Measurements from ENCODE around the gene ARL6IP6.
"Not testable (repeated sequence)": the region's sequence is repeated elsewhere in the genome, so short reads cannot be mapped to it uniquely, and the experiment has no call there.

ARL6IP6 gene

DNA sequence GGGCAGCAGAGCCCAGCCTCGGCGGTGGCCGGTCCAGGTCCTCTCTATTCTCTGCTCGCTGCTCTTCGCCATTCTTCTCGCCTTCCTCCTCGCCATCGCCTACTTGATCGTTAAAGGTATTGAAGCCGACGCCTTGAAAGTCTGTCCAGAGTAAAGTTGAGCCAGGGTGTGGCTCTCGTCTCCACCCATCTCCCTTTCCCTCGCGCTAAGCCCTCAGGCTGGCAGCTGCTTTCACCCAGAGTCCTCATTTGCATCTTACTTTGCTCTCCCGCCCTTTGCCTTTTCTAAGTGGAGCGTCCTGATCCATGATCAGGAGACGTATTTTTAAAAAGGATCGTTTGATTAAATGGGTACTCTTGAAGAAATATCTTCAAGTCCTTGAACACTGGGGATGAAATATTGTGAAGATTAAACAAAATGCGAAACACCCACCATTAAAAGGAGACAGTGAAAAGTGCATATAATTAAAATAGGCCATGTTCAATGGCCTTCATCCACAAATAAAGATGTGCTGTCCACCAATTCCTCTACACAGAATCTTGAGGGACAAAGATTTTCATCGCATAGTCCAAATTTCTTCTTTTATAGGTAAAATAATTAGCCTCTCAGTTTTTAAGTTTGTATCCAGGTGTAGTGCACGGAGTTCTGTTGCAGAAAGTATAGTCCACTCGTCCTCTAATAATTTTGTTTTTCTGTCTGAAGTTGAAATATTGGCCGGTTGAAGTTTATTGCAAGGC, 657 bp downstream of the ARL6IP6 start:
- Histone ChIP-seq H3K27ac (ENCODE audit: insufficient read depth, low read length, poor library complexity, severe bottlenecking) (peak overlapping the region; percentile 97), H3K4me1 (ENCODE audit: control insufficient read depth, insufficient read depth, low read length, poor library complexity, severe bottlenecking) (peaks cover 13% of the 10 kb centered on the region), H3K27me3 (replicated peaks; ENCODE audit: control insufficient read depth, insufficient read depth, low read length, poor library complexity, severe bottlenecking) (no peaks in the 10 kb centered on the region), H3K9me3 (ENCODE audit: control insufficient read depth, low read length) (no peaks in the 10 kb centered on the region), H3K36me3 (ENCODE audit: control insufficient read depth, insufficient read depth, low read length) (peaks cover 12% of the 10 kb centered on the region), H3K4me3 (ENCODE audit: insufficient read depth, low read depth, low read length, poor library complexity, severe bottlenecking) (peak overlapping the region; percentile 100)
- no peak for DNase-seq

DNA sequence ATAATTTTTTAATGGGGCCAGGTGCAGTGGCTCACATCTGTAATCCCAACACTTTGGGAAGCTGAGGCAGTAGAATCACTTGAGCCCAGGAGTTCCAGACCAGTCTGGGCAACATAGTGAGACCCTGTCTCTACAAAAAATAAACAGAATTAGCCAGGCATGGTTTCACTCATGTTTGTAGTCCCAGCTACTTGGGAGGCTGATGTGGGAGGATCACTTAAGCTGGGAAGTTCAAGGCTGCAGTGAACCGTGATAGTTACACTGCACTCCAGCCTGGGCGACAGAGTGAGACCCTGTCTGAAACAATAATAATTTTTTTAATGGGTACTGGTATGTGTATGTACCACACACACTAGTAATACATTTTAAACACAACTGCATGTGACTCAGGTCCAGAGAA, 2.4 kb downstream of the ARL6IP6 start:
- Histone ChIP-seq H3K27me3 (replicated peaks; ENCODE audit: control insufficient read depth, insufficient read depth, low read length, poor library complexity, severe bottlenecking) (no peaks in the 10 kb centered on the region), H3K9me3 (ENCODE audit: control insufficient read depth, low read length) (no peaks in the 10 kb centered on the region), H3K4me1 (ENCODE audit: control insufficient read depth, insufficient read depth, low read length, poor library complexity, severe bottlenecking) (peaks cover 8% of the 10 kb centered on the region), H3K27ac (ENCODE audit: insufficient read depth, low read length, poor library complexity, severe bottlenecking) (no peak overlapping the region), H3K36me3 (ENCODE audit: control insufficient read depth, insufficient read depth, low read length) (no peaks in the 10 kb centered on the region), H3K4me3 (ENCODE audit: insufficient read depth, low read depth, low read length, poor library complexity, severe bottlenecking) (no peak overlapping the region)
- no peak for DNase-seq

GRCh38 chr2:152722639-152723038, 4.2 kb downstream of the ARL6IP6 start:
- not testable (repeated sequence) for H3K27me3 ChIP-seq (replicated peaks; ENCODE audit: control insufficient read depth, insufficient read depth, low read length, poor library complexity, severe bottlenecking); H3K9me3 ChIP-seq (ENCODE audit: control insufficient read depth, low read length); H3K4me1 ChIP-seq (ENCODE audit: control insufficient read depth, insufficient read depth, low read length, poor library complexity, severe bottlenecking); DNase-seq; H3K36me3 ChIP-seq (ENCODE audit: control insufficient read depth, insufficient read depth, low read length); H3K27ac ChIP-seq (ENCODE audit: insufficient read depth, low read length, poor library complexity, severe bottlenecking); H3K4me3 ChIP-seq (ENCODE audit: insufficient read depth, low read depth, low read length, poor library complexity, severe bottlenecking)

DNA sequence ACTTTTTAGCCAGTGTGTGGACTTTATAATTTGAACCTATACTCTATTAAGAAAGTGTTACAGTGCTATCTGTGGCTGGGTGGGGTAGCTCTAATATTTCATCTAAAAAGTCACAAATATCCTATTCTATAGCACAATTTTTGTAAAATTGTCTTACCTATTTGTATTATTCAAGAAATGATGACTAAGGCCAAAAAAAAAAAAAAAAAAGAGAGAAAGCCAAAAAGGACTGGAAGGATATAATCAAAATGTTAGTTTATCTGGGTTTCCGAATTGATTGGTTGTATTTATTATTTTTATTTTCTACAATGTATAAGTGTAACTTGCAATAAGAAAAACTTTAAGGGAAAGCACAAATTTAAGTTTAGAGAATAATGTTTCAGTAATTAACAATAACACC, 5.5 kb downstream of the ARL6IP6 start:
- peaks cover 4% of the 10 kb centered on the region for H3K4me1 ChIP-seq (ENCODE audit: control insufficient read depth, insufficient read depth, low read length, poor library complexity, severe bottlenecking)
- no peak overlapping the region for H3K27ac ChIP-seq (ENCODE audit: insufficient read depth, low read length, poor library complexity, severe bottlenecking)
- no peaks in the 10 kb centered on the region for H3K27me3 ChIP-seq (replicated peaks; ENCODE audit: control insufficient read depth, insufficient read depth, low read length, poor library complexity, severe bottlenecking)
- no peaks in the 10 kb centered on the region for H3K36me3 ChIP-seq (ENCODE audit: control insufficient read depth, insufficient read depth, low read length)
- H3K9me3 ChIP-seq (ENCODE audit: control insufficient read depth, low read length): no peaks in the 10 kb centered on the region
- DNase-seq: no peak
- no peak overlapping the region for H3K4me3 ChIP-seq (ENCODE audit: insufficient read depth, low read depth, low read length, poor library complexity, severe bottlenecking)

DNA sequence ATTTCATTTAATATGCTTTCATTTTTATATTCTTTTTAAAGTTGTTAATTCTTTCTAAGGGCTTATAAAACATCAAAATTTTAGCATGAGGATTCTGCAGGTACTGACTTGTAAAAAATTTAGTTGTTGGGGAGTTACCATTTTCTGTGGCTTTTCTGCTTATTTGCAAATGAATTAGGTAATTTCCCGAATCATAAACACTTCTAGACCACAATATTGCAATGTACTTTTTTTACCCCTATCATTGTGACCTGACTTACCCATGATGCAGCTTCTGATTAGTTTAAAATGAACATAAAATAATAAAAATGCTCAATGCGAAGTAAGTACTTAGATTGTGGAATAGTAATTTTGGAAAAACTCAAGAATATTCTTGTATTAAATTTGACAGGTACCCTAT, 11.4 kb downstream of the ARL6IP6 start:
- H3K4me3 ChIP-seq (ENCODE audit: insufficient read depth, low read depth, low read length, poor library complexity, severe bottlenecking): no peak overlapping the region

GRCh38 chr2:152730591-152731333, 12.3 kb downstream of the ARL6IP6 start:
- DNase-seq: peak; percentile 45 to 49 (median 46)
- peaks cover 21% of the 10 kb centered on the region for H3K4me1 ChIP-seq (ENCODE audit: control insufficient read depth, insufficient read depth, low read length, poor library complexity, severe bottlenecking)
- no peak overlapping the region for H3K4me3 ChIP-seq (ENCODE audit: insufficient read depth, low read depth, low read length, poor library complexity, severe bottlenecking)
- H3K27me3 ChIP-seq (replicated peaks; ENCODE audit: control insufficient read depth, insufficient read depth, low read length, poor library complexity, severe bottlenecking): no peaks in the 10 kb centered on the region
- no peaks in the 10 kb centered on the region for H3K36me3 ChIP-seq (ENCODE audit: control insufficient read depth, insufficient read depth, low read length)
- H3K27ac ChIP-seq (ENCODE audit: insufficient read depth, low read length, poor library complexity, severe bottlenecking): no peak overlapping the region
- no peaks in the 10 kb centered on the region for H3K9me3 ChIP-seq (ENCODE audit: control insufficient read depth, low read length)

More for the DNA sequence above, 11.4 kb downstream of the ARL6IP6 start:
- peaks cover 21% of the 10 kb centered on the region for H3K4me1 ChIP-seq (ENCODE audit: control insufficient read depth, insufficient read depth, low read length, poor library complexity, severe bottlenecking)
- no peaks in the 10 kb centered on the region for H3K27me3 ChIP-seq (replicated peaks; ENCODE audit: control insufficient read depth, insufficient read depth, low read length, poor library complexity, severe bottlenecking)
- H3K36me3 ChIP-seq (ENCODE audit: control insufficient read depth, insufficient read depth, low read length): no peaks in the 10 kb centered on the region
- H3K27ac ChIP-seq (ENCODE audit: insufficient read depth, low read length, poor library complexity, severe bottlenecking): no peak overlapping the region
- H3K9me3 ChIP-seq (ENCODE audit: control insufficient read depth, low read length): no peaks in the 10 kb centered on the region
- DNase-seq: no peak

DNA sequence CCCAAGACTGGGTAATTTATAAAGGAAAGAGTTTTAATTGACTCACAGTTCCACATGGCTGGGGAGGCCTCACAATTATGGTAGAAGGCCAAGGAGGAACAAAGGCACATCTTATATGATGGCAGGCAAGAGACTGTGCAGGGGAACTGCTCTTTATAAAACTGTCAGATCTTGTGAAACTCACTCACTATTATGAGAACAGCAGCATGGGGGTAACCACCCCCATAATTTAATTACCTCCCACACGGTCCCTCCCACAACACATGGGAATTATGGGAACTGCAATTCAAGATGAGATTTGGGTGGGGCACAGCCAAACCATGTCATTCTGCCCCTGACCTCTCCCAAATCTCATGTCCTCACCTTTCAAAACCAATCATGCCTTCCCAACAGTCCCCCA, 19.1 kb downstream of the ARL6IP6 start:
- not testable (repeated sequence) for H3K27me3 ChIP-seq (replicated peaks; ENCODE audit: control insufficient read depth, insufficient read depth, low read length, poor library complexity, severe bottlenecking); H3K4me3 ChIP-seq (ENCODE audit: insufficient read depth, low read depth, low read length, poor library complexity, severe bottlenecking); H3K9me3 ChIP-seq (ENCODE audit: control insufficient read depth, low read length); H3K27ac ChIP-seq (ENCODE audit: insufficient read depth, low read length, poor library complexity, severe bottlenecking); H3K4me1 ChIP-seq (ENCODE audit: control insufficient read depth, insufficient read depth, low read length, poor library complexity, severe bottlenecking); DNase-seq
- peaks cover 16% of the 10 kb centered on the region for H3K36me3 ChIP-seq (ENCODE audit: control insufficient read depth, insufficient read depth, low read length)

GRCh38 chr2:152738438-152738837, 20.0 kb downstream of the ARL6IP6 start:
- no peaks in the 10 kb centered on the region for H3K4me1 ChIP-seq (ENCODE audit: control insufficient read depth, insufficient read depth, low read length, poor library complexity, severe bottlenecking)
- peaks cover 16% of the 10 kb centered on the region for H3K36me3 ChIP-seq (ENCODE audit: control insufficient read depth, insufficient read depth, low read length)
- no peak overlapping the region for H3K4me3 ChIP-seq (ENCODE audit: insufficient read depth, low read depth, low read length, poor library complexity, severe bottlenecking)
- no peak for DNase-seq
- H3K9me3 ChIP-seq (ENCODE audit: control insufficient read depth, low read length): no peaks in the 10 kb centered on the region
- no peak overlapping the region for H3K27ac ChIP-seq (ENCODE audit: insufficient read depth, low read length, poor library complexity, severe bottlenecking)
- no peaks in the 10 kb centered on the region for H3K27me3 ChIP-seq (replicated peaks; ENCODE audit: control insufficient read depth, insufficient read depth, low read length, poor library complexity, severe bottlenecking)

DNA sequence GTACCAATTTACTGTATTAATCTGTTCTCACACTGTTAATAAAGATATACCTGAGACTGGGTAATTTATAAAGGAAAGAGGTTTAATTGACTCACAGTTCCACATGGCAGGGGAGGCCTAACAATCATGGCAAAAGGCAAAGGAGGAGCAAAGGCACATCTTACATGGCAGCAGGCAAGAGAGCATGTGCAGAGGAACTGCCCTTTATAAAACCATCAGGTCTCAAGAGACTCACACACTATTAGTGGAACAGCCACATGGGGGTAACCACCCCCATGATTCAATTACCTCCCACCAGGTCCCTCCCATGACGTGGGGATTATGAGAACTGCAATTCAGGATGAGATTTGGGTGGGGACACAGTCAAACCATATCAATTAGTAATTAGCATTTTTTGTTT, 21.3 kb downstream of the ARL6IP6 start:
- not testable (repeated sequence) for H3K4me3 ChIP-seq (ENCODE audit: insufficient read depth, low read depth, low read length, poor library complexity, severe bottlenecking); H3K27ac ChIP-seq (ENCODE audit: insufficient read depth, low read length, poor library complexity, severe bottlenecking); H3K4me1 ChIP-seq (ENCODE audit: control insufficient read depth, insufficient read depth, low read length, poor library complexity, severe bottlenecking); H3K9me3 ChIP-seq (ENCODE audit: control insufficient read depth, low read length); H3K27me3 ChIP-seq (replicated peaks; ENCODE audit: control insufficient read depth, insufficient read depth, low read length, poor library complexity, severe bottlenecking); DNase-seq
- peaks cover 16% of the 10 kb centered on the region for H3K36me3 ChIP-seq (ENCODE audit: control insufficient read depth, insufficient read depth, low read length)

GRCh38 chr2:152740743-152741328, 22.4 kb downstream of the ARL6IP6 start:
- Histone ChIP-seq H3K27ac (ENCODE audit: insufficient read depth, low read length, poor library complexity, severe bottlenecking) (no peak overlapping the region), H3K27me3 (replicated peaks; ENCODE audit: control insufficient read depth, insufficient read depth, low read length, poor library complexity, severe bottlenecking) (no peaks in the 10 kb centered on the region), H3K9me3 (ENCODE audit: control insufficient read depth, low read length) (no peaks in the 10 kb centered on the region), H3K4me1 (ENCODE audit: control insufficient read depth, insufficient read depth, low read length, poor library complexity, severe bottlenecking) (no peaks in the 10 kb centered on the region), H3K36me3 (ENCODE audit: control insufficient read depth, insufficient read depth, low read length) (peaks cover 16% of the 10 kb centered on the region), H3K4me3 (ENCODE audit: insufficient read depth, low read depth, low read length, poor library complexity, severe bottlenecking) (no peak overlapping the region)
- no peak for DNase-seq
